Omental fat pad (tissue), 4 donors: ENCODE data around the gene PYHIN1. TPM values are rescaled to one million over a fixed set of nuclear protein-coding genes. Genes with fewer than 3 reads are reported as not detected.

Source experiments
- ATAC-seq: fragments of 150-250 bp; one replicate; pipeline ENCODE4 v1.9.1; 2016; ENCODE audit warnings: mild to moderate bottlenecking, moderate library complexity; ENCODE audit not compliant: low FRiP score
- DNase-seq: peaks from one replicate; pipeline ENCODE4 v3.0.0-alpha.2; 2019; ENCODE audit warnings: low spot score
- total RNA-seq, 4 donors: library from RNA; depleted of rRNA; stranded (reverse); fragments of >200 nt; gene quantifications; one replicate each; pipeline ENCODE4 v1.1.0, GENCODE V29; 2016
- TF ChIP-seq, protein P1 (sequence below), 3 donors: fragments of 450-650 bp; IDR thresholded peaks; one replicate each; pipeline ENCODE4 v1.5.1; 2016 to 2017; ENCODE audit warnings: antibody characterized with exemption in 3 of 3, mild to moderate bottlenecking in 3 of 3, moderate library complexity in 2 of 3

Gene PYHIN1
- total RNA-seq, 4 donors from 2014 or later = 2.3 to 7.4 (median 3.9) TPM

DNA sequence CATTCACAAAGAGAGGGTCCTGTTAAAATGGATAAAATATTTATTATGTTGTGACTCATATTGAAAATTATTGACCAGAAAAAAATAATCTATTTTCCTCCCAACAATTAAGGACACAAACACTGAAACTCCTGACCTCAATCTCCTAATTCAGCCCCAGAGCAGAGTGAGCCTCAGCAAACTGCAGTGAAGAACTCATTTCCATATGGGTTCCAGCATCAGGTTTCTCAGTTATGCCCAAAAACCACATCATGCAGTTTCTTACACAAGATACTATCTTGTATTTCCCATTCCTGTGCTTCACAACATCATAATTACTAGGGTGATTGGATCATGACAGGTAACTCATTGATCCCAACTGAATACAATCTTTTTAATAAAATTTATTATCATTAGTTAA lies 15.4 kb downstream of the PYHIN1 start:
- TF ChIP-seq, protein P1, sequence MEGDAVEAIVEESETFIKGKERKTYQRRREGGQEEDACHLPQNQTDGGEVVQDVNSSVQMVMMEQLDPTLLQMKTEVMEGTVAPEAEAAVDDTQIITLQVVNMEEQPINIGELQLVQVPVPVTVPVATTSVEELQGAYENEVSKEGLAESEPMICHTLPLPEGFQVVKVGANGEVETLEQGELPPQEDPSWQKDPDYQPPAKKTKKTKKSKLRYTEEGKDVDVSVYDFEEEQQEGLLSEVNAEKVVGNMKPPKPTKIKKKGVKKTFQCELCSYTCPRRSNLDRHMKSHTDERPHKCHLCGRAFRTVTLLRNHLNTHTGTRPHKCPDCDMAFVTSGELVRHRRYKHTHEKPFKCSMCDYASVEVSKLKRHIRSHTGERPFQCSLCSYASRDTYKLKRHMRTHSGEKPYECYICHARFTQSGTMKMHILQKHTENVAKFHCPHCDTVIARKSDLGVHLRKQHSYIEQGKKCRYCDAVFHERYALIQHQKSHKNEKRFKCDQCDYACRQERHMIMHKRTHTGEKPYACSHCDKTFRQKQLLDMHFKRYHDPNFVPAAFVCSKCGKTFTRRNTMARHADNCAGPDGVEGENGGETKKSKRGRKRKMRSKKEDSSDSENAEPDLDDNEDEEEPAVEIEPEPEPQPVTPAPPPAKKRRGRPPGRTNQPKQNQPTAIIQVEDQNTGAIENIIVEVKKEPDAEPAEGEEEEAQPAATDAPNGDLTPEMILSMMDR (IDR thresholded peaks at IDR 0.05) = no peak
- no peak for DNase-seq
- ATAC-seq = no peak

DNA sequence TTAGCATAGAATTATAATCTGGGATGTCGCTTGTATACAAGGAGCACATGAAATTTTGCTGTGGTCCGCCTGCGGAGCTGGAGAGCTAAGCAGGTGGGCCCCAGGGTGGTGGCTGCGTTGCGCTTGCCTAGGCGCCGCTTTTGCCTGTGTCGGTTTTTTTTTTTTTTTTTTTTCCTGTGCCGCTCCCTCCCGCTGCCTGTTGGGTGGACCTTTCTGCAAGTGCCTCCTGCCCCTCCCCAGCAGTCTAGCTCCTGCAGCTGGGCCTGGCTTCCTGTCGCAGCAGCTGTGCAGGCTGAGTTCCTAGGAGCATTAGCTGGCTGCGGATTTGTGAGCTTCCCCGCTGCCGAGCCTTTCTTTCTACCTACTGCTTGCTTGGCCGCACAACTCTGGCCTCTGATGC lies 20.6 kb downstream of the PYHIN1 start:
- TF ChIP-seq, protein P1 (IDR thresholded peaks at IDR 0.05) = no peak
- DNase-seq (no peak), ATAC-seq (no peak)

DNA sequence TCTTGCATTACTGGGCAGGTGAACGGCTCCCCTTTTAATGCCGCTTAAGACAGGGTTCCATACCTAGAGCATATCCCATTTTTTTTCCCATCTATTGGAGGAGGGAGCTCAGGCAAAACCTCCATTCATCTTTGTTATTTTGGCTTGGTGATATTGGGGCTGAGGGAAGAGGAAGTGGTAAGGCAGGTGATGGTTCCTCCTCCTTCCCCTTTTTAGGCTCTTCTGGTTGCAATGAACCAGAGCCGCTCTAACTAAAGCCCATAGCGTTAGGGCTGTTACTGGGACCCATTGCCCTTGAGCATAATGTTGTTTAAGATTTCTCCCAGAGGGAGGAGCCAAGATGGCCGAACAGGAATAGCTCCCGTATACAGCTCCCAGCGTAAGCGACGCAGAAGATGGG lies 21.1 kb downstream of the PYHIN1 start:
- TF ChIP-seq, protein P1 (IDR thresholded peaks at IDR 0.05) = no peak
- DNase-seq (no peak), ATAC-seq (no peak)

DNA sequence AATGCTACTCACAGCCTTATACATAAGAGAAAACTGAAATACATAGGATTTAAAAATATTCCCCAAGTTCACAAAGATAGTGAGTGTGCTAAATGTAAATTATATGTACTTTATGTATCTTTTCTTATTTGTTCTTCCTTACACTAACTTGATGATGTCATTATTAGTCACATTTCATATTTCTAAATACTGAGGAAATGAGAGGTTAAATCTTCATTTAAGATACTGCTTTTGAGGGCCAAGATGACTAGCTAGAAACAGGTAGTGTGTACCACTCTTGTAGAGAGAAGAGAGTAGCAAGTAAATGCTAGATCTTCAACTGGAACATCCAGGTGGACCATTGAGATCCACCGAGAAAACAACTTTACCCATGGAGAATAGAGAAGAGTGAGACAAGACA lies 29.8 kb downstream of the PYHIN1 start:
- TF ChIP-seq, protein P1 (IDR thresholded peaks at IDR 0.05) = no peak
- no peak for DNase-seq

DNA sequence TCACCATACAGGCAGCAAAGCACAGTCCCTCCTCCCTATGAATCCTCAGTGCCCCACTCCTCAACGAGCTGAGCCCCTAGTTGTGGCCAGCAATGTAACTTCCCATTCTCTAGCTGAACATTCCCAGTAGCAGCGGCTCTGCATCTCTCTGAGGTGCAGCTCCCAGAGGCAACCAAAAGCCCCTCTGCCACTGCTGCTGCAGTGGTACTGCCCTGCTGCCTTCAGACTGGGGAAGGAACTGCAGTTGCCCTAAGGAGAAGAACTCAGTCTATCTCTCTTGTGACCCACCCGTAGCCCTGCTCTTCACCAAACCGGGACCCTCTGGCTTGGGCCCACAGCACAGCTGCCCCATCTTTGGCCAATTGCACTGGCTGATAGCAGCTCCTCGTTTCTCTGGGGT lies 31.6 kb downstream of the PYHIN1 start:
- DNase-seq = no peak
- TF ChIP-seq, protein P1 (IDR thresholded peaks at IDR 0.05) = no peak
- no peak for ATAC-seq

More for the DNA sequence above, 29.8 kb downstream of the PYHIN1 start:
- ATAC-seq = no peak

DNA sequence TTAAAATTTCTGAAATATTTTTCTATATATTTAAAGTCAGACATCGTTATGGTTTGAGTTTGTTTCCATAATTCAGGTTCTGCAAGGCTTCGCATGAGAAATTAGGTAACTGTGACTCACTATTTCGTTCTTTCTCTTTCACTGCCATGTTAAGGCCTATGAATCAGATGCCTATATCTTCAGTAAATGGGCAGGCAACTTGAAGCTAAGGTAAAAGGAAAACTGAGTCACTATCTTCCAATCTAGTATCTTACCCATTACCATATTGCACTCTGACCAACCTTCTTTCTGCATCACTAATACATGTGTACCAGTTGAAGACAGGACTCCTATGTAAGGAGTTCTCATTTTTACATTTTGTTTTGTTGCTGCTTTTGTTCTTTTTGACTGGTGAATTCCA lies 37.8 kb downstream of the PYHIN1 start:
- no peak for ATAC-seq
- TF ChIP-seq, protein P1 (IDR thresholded peaks at IDR 0.05) = no peak
- DNase-seq = no peak

DNA sequence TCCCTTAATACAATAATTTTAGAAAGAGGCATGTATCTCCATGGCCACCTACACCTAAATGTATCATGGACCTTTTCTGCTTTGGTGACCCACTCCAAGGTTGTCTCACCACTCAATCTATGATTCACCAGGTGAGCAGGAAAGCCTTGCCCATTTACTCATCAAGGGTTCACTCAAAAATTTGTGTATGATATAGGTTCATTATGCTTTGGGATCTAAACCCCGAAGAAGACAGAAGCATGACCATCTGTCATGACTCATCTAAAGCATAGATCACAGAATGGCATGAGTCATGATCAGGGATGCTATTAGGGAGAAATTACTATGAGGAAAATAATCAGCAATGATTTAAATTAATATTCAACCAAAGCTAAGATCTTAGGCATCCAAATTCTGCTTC lies 38.5 kb downstream of the PYHIN1 start:
- DNase-seq = no peak
- no peak for ATAC-seq

More for the DNA sequence above, 38.5 kb downstream of the PYHIN1 start:
- TF ChIP-seq, protein P1 (IDR thresholded peaks at IDR 0.05) = no peak
